Measurements from ENCODE around the gene SPACA4. TPM values are rescaled to one million over a fixed set of nuclear protein-coding genes. Genes with fewer than 3 reads are reported as not detected.

Gene SPACA4
- total RNA-seq, 1 experiment from 2014 or later, result not detected

- in situ Hi-C loops (cut with HindIII; ENCODE audit: low pct_unique_long_range_greater_than_20kb, low sequenced_read_pairs) (no loop called here), intact Hi-C loops (cut with micrococcal nuclease; ENCODE audit: unreplicated experiment) (no loop called here)
- Histone ChIP-seq H3K9me3 (ENCODE audit: control insufficient read depth, insufficient read depth, low read depth, low read length) (no peaks in the 10 kb centered on the region), H3K36me3 (ENCODE audit: control insufficient read depth, insufficient read depth, low read length) (no peaks in the 10 kb centered on the region), H3K27me3 (ENCODE audit: control insufficient read depth, insufficient read depth, low read length) (no peaks in the 10 kb centered on the region), H3K4me3 (ENCODE audit: low read depth in 2 of 2, low read length in 2 of 2) (no peak overlapping the region), H3K27ac (ENCODE audit: low read length) (no peak overlapping the region), H3K4me1 (ENCODE audit: control insufficient read depth, insufficient read depth, low read length) (no peaks in the 10 kb centered on the region)
- ChIA-PET CTCF (no interaction called here), POLR2A (no interaction called here)
- DNase-seq (ENCODE audit: low read depth, low spot score) (no peak), ATAC-seq (no peak)
- no TSS peak for BruUV-seq (replicated peaks)
- TF ChIP-seq, protein P1, sequence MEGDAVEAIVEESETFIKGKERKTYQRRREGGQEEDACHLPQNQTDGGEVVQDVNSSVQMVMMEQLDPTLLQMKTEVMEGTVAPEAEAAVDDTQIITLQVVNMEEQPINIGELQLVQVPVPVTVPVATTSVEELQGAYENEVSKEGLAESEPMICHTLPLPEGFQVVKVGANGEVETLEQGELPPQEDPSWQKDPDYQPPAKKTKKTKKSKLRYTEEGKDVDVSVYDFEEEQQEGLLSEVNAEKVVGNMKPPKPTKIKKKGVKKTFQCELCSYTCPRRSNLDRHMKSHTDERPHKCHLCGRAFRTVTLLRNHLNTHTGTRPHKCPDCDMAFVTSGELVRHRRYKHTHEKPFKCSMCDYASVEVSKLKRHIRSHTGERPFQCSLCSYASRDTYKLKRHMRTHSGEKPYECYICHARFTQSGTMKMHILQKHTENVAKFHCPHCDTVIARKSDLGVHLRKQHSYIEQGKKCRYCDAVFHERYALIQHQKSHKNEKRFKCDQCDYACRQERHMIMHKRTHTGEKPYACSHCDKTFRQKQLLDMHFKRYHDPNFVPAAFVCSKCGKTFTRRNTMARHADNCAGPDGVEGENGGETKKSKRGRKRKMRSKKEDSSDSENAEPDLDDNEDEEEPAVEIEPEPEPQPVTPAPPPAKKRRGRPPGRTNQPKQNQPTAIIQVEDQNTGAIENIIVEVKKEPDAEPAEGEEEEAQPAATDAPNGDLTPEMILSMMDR (IDR thresholded peaks at IDR 0.05), result no peak
- TF ChIP-seq TCF7L2 (IDR thresholded peaks at IDR 0.05; ENCODE audit: low read depth, low read length), result no peak
- no peak for TF ChIP-seq POLR2AphosphoS5 (IDR thresholded peaks at IDR 0.05; ENCODE audit: low read depth, low read length)
- TF ChIP-seq, protein P2, sequence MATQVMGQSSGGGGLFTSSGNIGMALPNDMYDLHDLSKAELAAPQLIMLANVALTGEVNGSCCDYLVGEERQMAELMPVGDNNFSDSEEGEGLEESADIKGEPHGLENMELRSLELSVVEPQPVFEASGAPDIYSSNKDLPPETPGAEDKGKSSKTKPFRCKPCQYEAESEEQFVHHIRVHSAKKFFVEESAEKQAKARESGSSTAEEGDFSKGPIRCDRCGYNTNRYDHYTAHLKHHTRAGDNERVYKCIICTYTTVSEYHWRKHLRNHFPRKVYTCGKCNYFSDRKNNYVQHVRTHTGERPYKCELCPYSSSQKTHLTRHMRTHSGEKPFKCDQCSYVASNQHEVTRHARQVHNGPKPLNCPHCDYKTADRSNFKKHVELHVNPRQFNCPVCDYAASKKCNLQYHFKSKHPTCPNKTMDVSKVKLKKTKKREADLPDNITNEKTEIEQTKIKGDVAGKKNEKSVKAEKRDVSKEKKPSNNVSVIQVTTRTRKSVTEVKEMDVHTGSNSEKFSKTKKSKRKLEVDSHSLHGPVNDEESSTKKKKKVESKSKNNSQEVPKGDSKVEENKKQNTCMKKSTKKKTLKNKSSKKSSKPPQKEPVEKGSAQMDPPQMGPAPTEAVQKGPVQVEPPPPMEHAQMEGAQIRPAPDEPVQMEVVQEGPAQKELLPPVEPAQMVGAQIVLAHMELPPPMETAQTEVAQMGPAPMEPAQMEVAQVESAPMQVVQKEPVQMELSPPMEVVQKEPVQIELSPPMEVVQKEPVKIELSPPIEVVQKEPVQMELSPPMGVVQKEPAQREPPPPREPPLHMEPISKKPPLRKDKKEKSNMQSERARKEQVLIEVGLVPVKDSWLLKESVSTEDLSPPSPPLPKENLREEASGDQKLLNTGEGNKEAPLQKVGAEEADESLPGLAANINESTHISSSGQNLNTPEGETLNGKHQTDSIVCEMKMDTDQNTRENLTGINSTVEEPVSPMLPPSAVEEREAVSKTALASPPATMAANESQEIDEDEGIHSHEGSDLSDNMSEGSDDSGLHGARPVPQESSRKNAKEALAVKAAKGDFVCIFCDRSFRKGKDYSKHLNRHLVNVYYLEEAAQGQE (IDR thresholded peaks at IDR 0.05; ENCODE audit: insufficient read depth in 1 of 2, low read depth in 2 of 2, low read length in 1 of 2), result no peak
These were observed 47.9 kb downstream of the SPACA4 start for GRCh38 chr19:48654299-48655059.

DNA sequence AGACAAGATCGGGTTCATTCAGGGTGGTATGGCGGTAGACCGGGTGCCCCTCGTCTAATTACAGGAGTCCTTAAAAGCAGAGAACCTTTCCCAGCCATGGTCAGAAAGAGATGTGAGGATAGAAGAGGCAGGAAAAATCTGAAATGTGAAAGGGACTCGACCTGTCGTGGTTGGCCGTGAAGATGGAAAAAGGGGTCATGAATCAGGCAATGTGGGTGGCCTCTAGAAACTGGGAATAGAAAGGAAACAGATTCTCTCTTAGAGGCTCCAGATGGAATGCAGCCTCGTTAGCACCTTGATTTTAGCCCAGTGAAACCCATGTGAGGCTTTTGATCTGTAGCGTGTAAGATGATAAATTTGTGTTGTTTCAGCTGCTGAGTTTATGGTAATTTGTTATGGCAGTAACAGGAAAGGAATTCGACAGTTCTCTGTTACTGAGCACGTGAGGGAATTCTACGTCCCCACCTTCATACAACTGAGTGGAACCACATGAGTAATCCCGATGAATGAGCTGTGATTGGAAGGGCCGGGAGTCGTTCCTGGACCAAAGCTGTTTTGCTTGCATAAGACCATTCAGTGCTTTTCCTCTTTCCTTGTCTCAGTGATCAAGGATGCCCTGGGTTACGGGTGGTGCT, 50.4 kb downstream of the SPACA4 start:
- Histone ChIP-seq H3K4me3 (ENCODE audit: low read depth in 2 of 2, low read length in 2 of 2) (no peak overlapping the region), H3K4me1 (ENCODE audit: control insufficient read depth, insufficient read depth, low read length) (no peaks in the 10 kb centered on the region), H3K27ac (ENCODE audit: low read length) (no peak overlapping the region), H3K36me3 (ENCODE audit: control insufficient read depth, insufficient read depth, low read length) (no peaks in the 10 kb centered on the region), H3K9me3 (ENCODE audit: control insufficient read depth, insufficient read depth, low read depth, low read length) (no peaks in the 10 kb centered on the region), H3K27me3 (ENCODE audit: control insufficient read depth, insufficient read depth, low read length) (no peaks in the 10 kb centered on the region)
- no TSS peak for BruUV-seq (replicated peaks)
- DNase-seq (ENCODE audit: low read depth, low spot score) (no peak), ATAC-seq (no peak)
- TF ChIP-seq, protein P1 (IDR thresholded peaks at IDR 0.05), result no peak
- TF ChIP-seq, protein P2 (IDR thresholded peaks at IDR 0.05; ENCODE audit: insufficient read depth in 1 of 2, low read depth in 2 of 2, low read length in 1 of 2), result no peak
- TF ChIP-seq SIN3A (IDR thresholded peaks at IDR 0.05; ENCODE audit: borderline replicate concordance, insufficient read depth, low read depth, low read length), result no peak
- no peak for TF ChIP-seq POLR2AphosphoS5 (IDR thresholded peaks at IDR 0.05; ENCODE audit: low read depth, low read length)
- no peak for TF ChIP-seq TCF7L2 (IDR thresholded peaks at IDR 0.05; ENCODE audit: low read depth, low read length)
- in situ Hi-C loops (cut with HindIII; ENCODE audit: low pct_unique_long_range_greater_than_20kb, low sequenced_read_pairs) (no loop called here), intact Hi-C loops (cut with micrococcal nuclease; ENCODE audit: unreplicated experiment) (no loop called here)
- ChIA-PET POLR2A (interaction anchor here (0.5 kb wide), 1 partner anchor 688 kb away, joined by 13 read pairs; no protein-coding TSS in a partner anchor), CTCF (no interaction called here)
